K562 (cell line): Measurements from ENCODE around the gene NTNG1.

Experiments used
- CTCF ChIP-seq, 3 experiments: IDR thresholded peaks in 2 of 3; conservative IDR thresholded peaks in 1 of 3; 2 replicates each; pipeline ENCODE4 v1.5.1; 2011 to 2012; ENCODE audit warnings: low read length in 3 of 3, mild to moderate bottlenecking in 3 of 3, control low read depth in 2 of 3, improper control_type of control experiment in 1 of 3, inconsistent platforms in 1 of 3, low read depth in 1 of 3, mixed read lengths in 1 of 3, moderate library complexity in 1 of 3; ENCODE audit not compliant: insufficient read depth in 2 of 3
- MAX ChIP-seq: sonication (generic); formaldehyde crosslinking; IDR thresholded peaks from 2 replicates; pipeline ENCODE4 v1.9.0; 2022; ENCODE audit warnings: mild to moderate bottlenecking, missing genetic modification reagents
- POLR2A ChIP-seq: fragments of 450-650 bp; conservative IDR thresholded peaks from 2 replicates; pipeline ENCODE4 v1.6.1; 2016
- ZBTB11 ChIP-seq, 3 experiments: fragments of 200-800 bp in 1 of 3; fragments of 250-450 bp in 1 of 3; fragments of 450-650 bp in 1 of 3; sonication (Bioruptor Pico) in 1 of 3; sonication (Bioruptor generic) in 1 of 3; formaldehyde crosslinking in 1 of 3; IDR thresholded peaks; 2 replicates each; pipeline versions ENCODE4 v1.6.1 to v1.8.0; 2016 to 2022; ENCODE audit warnings: mild to moderate bottlenecking in 2 of 3, missing genetic modification characterization in 2 of 3, missing compliant biosample characterization in 1 of 3, moderate library complexity in 1 of 3
- ZBTB2 ChIP-seq: fragments of 450-650 bp; IDR thresholded peaks from 2 replicates; pipeline ENCODE4 v1.6.1; 2016; ENCODE audit warnings: antibody characterized with exemption

GRCh38 chr1:107198561-107198960, 57.7 kb downstream of the NTNG1 start:
- no peak for TF ChIP-seq ZBTB2
- TF ChIP-seq CTCF (IDR thresholded peaks at IDR 0.05 in 2 of 3, conservative IDR thresholded peaks at IDR 0.05 in 1 of 3; ENCODE audit: insufficient read depth in 2 of 3, low read depth in 1 of 3, low read length in 3 of 3): no peak
- TF ChIP-seq POLR2A: no peak
- TF ChIP-seq MAX: no peak
- TF ChIP-seq ZBTB11 (CRISPR knock-in tag; IDR thresholded peaks at IDR 0.05): no peak
